HepG2 (cell line): Measurements from ENCODE around the gene BRD3. TPM values are rescaled to one million over a fixed set of nuclear protein-coding genes. Genes with fewer than 3 reads are reported as not detected.

Source experiments
- ARNT2 ChIP-seq: sonication (generic); formaldehyde crosslinking; IDR thresholded peaks from 2 replicates; pipeline ENCODE4 v1.8.0; 2022; ENCODE audit warnings: mild to moderate bottlenecking, low read depth, missing genetic modification reagents, moderate library complexity
- GLI4 ChIP-seq: sonication (generic); formaldehyde crosslinking; IDR thresholded peaks from 2 replicates; pipeline ENCODE4 v1.5.1; 2020; ENCODE audit warnings: missing genetic modification reagents, mild to moderate bottlenecking, moderate library complexity, borderline replicate concordance
- HMG20B ChIP-seq: conservative IDR thresholded peaks from 2 replicates; pipeline ENCODE4 v1.6.1; 2016; ENCODE audit warnings: missing genetic modification reagents, missing compliant biosample characterization
- HNRNPH1 ChIP-seq: fragments of 200-400 bp; formaldehyde crosslinking; optimal IDR thresholded peaks from 2 replicates; pipeline ENCODE3; 2017; ENCODE audit warnings: mild to moderate bottlenecking, low read depth, low read length
- JDP2 ChIP-seq: sonication (generic); formaldehyde crosslinking; IDR thresholded peaks from 2 replicates; pipeline ENCODE4 v1.8.1; 2022; ENCODE audit warnings: missing genetic modification reagents, borderline replicate concordance
- JUNB ChIP-seq: sonication (generic); formaldehyde crosslinking; IDR thresholded peaks from 2 replicates; pipeline ENCODE4 v1.8.0; 2022; ENCODE audit warnings: missing genetic modification reagents, mild to moderate bottlenecking, borderline replicate concordance
- KDM1A ChIP-seq: IDR thresholded peaks from 2 replicates; pipeline ENCODE4 v1.6.1; 2016; ENCODE audit warnings: missing compliant biosample characterization
- KDM5B ChIP-seq: sonication (generic); formaldehyde crosslinking; IDR thresholded peaks from 2 replicates; pipeline ENCODE4 v1.4.0; 2020; ENCODE audit warnings: missing genetic modification reagents, mild to moderate bottlenecking, borderline replicate concordance
- KLF9 ChIP-seq: IDR thresholded peaks from 2 replicates; pipeline ENCODE4 v1.6.1; 2016; ENCODE audit warnings: low read depth
- KMT2A ChIP-seq: sonication (generic); formaldehyde crosslinking; IDR thresholded peaks from 2 replicates; pipeline ENCODE4 v1.4.0; 2020; ENCODE audit warnings: missing genetic modification reagents
- KMT2B ChIP-seq: IDR thresholded peaks from 2 replicates; pipeline ENCODE4 v1.6.1; 2016; ENCODE audit warnings: missing genetic modification reagents, missing compliant biosample characterization
- NFKBIZ ChIP-seq: IDR thresholded peaks from 2 replicates; pipeline ENCODE4 v1.6.1; 2018; ENCODE audit warnings: missing genetic modification reagents, missing compliant biosample characterization
- REPIN1 ChIP-seq: sonication (generic); formaldehyde crosslinking; IDR thresholded peaks from 2 replicates; pipeline ENCODE4 v1.8.0; 2022; ENCODE audit warnings: missing genetic modification reagents, low read depth, mild to moderate bottlenecking, borderline replicate concordance
- RFX5 ChIP-seq: IDR thresholded peaks from 2 replicates; pipeline ENCODE4 v1.6.1; 2011; ENCODE audit warnings: low read depth, low read length, improper control_type of control experiment
- ZFP41 ChIP-seq: sonication (generic); formaldehyde crosslinking; IDR thresholded peaks from 2 replicates; pipeline ENCODE4 v1.4.0; 2020; ENCODE audit warnings: mild to moderate bottlenecking, missing genetic modification reagents, borderline replicate concordance
- ZNF292 ChIP-seq: sonication (generic); formaldehyde crosslinking; IDR thresholded peaks from 2 replicates; pipeline ENCODE4 v1.8.1; 2022; ENCODE audit warnings: mild to moderate bottlenecking, low read depth, missing genetic modification reagents, borderline replicate concordance
- ZNF556 ChIP-seq: sonication (generic); formaldehyde crosslinking; IDR thresholded peaks from 2 replicates; pipeline ENCODE4 v1.4.0; 2020; ENCODE audit warnings: mild to moderate bottlenecking, missing genetic modification reagents, borderline replicate concordance
- ZNF883 ChIP-seq: sonication (generic); formaldehyde crosslinking; IDR thresholded peaks from 2 replicates; pipeline ENCODE4 v1.5.1; 2020; ENCODE audit warnings: mild to moderate bottlenecking, missing genetic modification reagents; ENCODE audit errors: not compliant biosample characterization
- polyA plus RNA-seq, 8 experiments: library from polyadenylated mRNA; depleted of rRNA in 3 of 8; stranded (reverse) in 7 of 8; unstranded in 1 of 8; fragments of >200 nt; fragmentation: Illumina TruSeq in 4 of 8; extraction: Trizol in 4 of 8; gene quantifications; 2 replicates each; pipeline versions ENCODE4 v1.2.1 to v1.2.3, GENCODE V29; 2011 to 2016; ENCODE audit warnings: low read depth in 4 of 8, missing spikeins in 1 of 8, mixed read lengths in 1 of 8; ENCODE audit not compliant: insufficient read depth in 1 of 8
- total RNA-seq, 5 experiments: library from RNA; depleted of rRNA; stranded (reverse); fragments of >200 nt; fragmentation: Illumina TruSeq; extraction: Trizol; gene quantifications; 2 replicates each; pipeline ENCODE4 v1.2.3, GENCODE V29; 2016; ENCODE audit warnings: low read depth in 1 of 5
- TF ChIP-seq, protein P1 (sequence below): sonication (generic); formaldehyde crosslinking; IDR thresholded peaks from 2 replicates; pipeline ENCODE4 v1.4.0; 2020; ENCODE audit warnings: missing genetic modification reagents
- TF ChIP-seq, protein P2 (sequence below): IDR thresholded peaks from 2 replicates; pipeline ENCODE4 v1.6.1; 2012; ENCODE audit warnings: low read depth, low read length, improper control_type of control experiment
- TF ChIP-seq, protein P3 (sequence below): sonication (generic); formaldehyde crosslinking; IDR thresholded peaks from 2 replicates; pipeline ENCODE4 v1.8.0; 2022; ENCODE audit warnings: missing genetic modification reagents, mild to moderate bottlenecking, inconsistent platforms, borderline replicate concordance
- TF ChIP-seq, protein P4 (sequence below): IDR thresholded peaks from 2 replicates; pipeline ENCODE4 v1.6.1; 2018; ENCODE audit warnings: missing genetic modification reagents, mild to moderate bottlenecking, missing compliant biosample characterization
- TF ChIP-seq, protein P5 (sequence below): IDR thresholded peaks from 2 replicates; pipeline ENCODE4 v1.6.1; 2016; ENCODE audit warnings: low read depth, borderline replicate concordance

The BRD3 gene
- total and polyA plus RNA-seq, 2 of the 13 experiments (the other 11 are each of a cell fraction or from before 2014, with no cell fraction given) = 5.9 to 12.9 TPM

DNA sequence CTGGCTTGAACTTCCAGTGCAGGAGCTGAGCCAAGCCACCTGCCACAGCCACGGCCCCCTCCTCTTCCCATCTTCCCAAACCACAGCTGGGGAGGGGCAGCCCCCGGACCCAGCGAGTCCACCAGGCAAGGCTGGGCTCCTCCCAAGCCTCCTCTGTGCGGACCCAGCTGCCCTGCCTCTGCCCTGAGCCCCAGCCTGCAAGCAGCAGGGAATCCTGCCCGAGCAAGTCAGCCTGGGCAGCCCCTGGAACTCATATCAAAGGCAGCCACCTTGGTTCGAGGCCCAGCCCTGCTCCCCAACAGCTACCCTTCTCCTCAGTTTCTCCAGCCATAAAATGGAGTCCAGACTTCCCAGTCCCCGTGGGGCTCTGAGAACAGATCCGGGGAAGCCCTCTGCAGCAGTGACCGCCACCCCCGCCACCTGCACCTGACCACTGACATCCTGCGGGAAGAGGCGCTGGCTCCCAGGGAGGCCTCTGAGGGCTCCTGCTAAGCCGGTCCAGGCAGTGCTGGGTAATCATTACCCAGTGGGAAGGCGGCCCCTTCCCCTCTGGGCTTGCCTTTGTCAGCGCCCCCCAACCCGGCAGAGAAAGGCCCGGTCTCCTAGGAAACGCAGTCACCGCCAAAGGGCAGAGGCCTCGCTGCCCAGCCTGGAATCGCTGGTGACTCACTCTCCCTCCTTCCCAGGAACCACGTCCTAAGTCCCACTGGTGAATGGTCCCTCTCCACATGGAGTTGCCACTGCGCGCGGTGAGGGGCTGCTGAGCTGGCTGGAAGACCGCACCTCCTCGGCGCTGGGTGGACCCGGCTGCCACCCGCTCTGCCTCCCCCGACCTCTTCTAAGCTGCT lies 77.2 kb downstream of the BRD3 start (continued):
- TF ChIP-seq ZNF292 (CRISPR knock-in tag) = 0 out of 2 replicates have a peak, but pooled peaks have one; percentile 33
- TF ChIP-seq KMT2B (CRISPR knock-in tag) = no peak
- TF ChIP-seq HMG20B (CRISPR knock-in tag) = no peak
- peak; percentile 12 for TF ChIP-seq ZNF883 (CRISPR knock-in tag)
- TF ChIP-seq GLI4 (CRISPR knock-in tag) = no peak
- TF ChIP-seq, protein P1, sequence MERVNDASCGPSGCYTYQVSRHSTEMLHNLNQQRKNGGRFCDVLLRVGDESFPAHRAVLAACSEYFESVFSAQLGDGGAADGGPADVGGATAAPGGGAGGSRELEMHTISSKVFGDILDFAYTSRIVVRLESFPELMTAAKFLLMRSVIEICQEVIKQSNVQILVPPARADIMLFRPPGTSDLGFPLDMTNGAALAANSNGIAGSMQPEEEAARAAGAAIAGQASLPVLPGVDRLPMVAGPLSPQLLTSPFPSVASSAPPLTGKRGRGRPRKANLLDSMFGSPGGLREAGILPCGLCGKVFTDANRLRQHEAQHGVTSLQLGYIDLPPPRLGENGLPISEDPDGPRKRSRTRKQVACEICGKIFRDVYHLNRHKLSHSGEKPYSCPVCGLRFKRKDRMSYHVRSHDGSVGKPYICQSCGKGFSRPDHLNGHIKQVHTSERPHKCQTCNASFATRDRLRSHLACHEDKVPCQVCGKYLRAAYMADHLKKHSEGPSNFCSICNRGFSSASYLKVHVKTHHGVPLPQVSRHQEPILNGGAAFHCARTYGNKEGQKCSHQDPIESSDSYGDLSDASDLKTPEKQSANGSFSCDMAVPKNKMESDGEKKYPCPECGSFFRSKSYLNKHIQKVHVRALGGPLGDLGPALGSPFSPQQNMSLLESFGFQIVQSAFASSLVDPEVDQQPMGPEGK (CRISPR knock-in tag) = peak; percentile 91
- no peak for TF ChIP-seq JDP2 (CRISPR knock-in tag)
- peak; percentile 53; the same call in 1 of the 2 replicates for TF ChIP-seq KMT2A (CRISPR knock-in tag)
- TF ChIP-seq KLF9 (CRISPR knock-in tag) = peak; percentile 68; the same call in 1 of the 2 replicates
- TF ChIP-seq JUNB (CRISPR knock-in tag) = no peak
- TF ChIP-seq, protein P2, sequence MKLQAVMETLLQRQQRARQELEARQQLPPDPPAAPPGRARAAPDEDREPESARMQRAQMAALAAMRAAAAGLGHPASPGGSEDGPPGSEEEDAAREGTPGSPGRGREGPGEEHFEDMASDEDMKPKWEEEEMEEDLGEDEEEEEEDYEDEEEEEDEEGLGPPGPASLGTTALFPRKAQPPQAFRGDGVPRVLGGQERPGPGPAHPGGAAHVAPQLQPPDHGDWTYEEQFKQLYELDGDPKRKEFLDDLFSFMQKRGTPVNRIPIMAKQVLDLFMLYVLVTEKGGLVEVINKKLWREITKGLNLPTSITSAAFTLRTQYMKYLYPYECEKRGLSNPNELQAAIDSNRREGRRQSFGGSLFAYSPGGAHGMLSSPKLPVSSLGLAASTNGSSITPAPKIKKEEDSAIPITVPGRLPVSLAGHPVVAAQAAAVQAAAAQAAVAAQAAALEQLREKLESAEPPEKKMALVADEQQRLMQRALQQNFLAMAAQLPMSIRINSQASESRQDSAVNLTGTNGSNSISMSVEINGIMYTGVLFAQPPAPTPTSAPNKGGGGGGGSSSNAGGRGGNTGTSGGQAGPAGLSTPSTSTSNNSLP = no peak
- TF ChIP-seq KDM5B (CRISPR knock-in tag) = 0 out of 2 replicates have a peak, but pooled peaks have one; percentile 61
- peak; percentile 15 for TF ChIP-seq HNRNPH1
- 0 out of 2 replicates have a peak, but pooled peaks have one; percentile 59 for TF ChIP-seq ZNF556 (CRISPR knock-in tag)
- TF ChIP-seq, protein P3, sequence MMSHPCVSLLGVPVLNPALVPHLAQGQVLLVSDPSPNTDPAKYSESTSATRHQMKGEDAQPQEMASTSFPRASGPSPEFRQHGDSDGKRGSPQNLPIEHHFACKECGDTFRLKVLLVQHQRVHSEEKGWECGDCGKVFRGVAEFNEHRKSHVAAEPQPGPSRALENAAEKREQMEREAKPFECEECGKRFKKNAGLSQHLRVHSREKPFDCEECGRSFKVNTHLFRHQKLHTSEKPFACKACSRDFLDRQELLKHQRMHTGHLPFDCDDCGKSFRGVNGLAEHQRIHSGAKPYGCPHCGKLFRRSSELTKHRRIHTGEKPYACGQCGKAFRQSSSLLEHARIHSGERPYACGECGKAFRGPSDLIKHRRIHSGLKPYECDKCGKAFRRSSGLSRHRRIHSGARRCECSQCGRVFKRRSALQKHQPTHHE (CRISPR knock-in tag) = 0 out of 2 replicates have a peak, but pooled peaks have one; percentile 25
- no peak for TF ChIP-seq RFX5
- TF ChIP-seq, protein P4, sequence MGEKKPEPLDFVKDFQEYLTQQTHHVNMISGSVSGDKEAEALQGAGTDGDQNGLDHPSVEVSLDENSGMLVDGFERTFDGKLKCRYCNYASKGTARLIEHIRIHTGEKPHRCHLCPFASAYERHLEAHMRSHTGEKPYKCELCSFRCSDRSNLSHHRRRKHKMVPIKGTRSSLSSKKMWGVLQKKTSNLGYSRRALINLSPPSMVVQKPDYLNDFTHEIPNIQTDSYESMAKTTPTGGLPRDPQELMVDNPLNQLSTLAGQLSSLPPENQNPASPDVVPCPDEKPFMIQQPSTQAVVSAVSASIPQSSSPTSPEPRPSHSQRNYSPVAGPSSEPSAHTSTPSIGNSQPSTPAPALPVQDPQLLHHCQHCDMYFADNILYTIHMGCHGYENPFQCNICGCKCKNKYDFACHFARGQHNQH (CRISPR knock-in tag) = no peak; the same call in 1 of the 2 replicates
- peak; percentile 31; the same call in 1 of the 2 replicates for TF ChIP-seq NFKBIZ (CRISPR knock-in tag)
- no peak for TF ChIP-seq REPIN1 (CRISPR knock-in tag)
- no peak for TF ChIP-seq KDM1A
- TF ChIP-seq ZFP41 (CRISPR knock-in tag) = no peak
- TF ChIP-seq, protein P5, sequence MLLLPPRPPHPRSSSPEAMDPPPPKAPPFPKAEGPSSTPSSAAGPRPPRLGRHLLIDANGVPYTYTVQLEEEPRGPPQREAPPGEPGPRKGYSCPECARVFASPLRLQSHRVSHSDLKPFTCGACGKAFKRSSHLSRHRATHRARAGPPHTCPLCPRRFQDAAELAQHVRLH (CRISPR knock-in tag) = peak; percentile 61; the same call in 1 of the 2 replicates
- TF ChIP-seq ARNT2 (CRISPR knock-in tag) = peak; percentile 65; the same call in 1 of the 2 replicates
